Myocyte (in vitro differentiated cells): ENCODE measurements around the gene CHN1. TPM values are rescaled to one million over a fixed set of nuclear protein-coding genes. Genes with fewer than 3 reads are reported as not detected.

ENCODE experiments used
- DNase-seq: peaks from one replicate; pipeline ENCODE4 v3.0.0-alpha.2; 2012; ENCODE audit warnings: low read depth
- total RNA-seq: library from RNA; depleted of rRNA; stranded (reverse); fragments of >200 nt; gene quantifications from 2 replicates; pipeline ENCODE4 v1.2.3, GENCODE V29; 2014

The CHN1 gene
- total RNA-seq, 1 donor from 2014 or later = 43.0 TPM

DNA sequence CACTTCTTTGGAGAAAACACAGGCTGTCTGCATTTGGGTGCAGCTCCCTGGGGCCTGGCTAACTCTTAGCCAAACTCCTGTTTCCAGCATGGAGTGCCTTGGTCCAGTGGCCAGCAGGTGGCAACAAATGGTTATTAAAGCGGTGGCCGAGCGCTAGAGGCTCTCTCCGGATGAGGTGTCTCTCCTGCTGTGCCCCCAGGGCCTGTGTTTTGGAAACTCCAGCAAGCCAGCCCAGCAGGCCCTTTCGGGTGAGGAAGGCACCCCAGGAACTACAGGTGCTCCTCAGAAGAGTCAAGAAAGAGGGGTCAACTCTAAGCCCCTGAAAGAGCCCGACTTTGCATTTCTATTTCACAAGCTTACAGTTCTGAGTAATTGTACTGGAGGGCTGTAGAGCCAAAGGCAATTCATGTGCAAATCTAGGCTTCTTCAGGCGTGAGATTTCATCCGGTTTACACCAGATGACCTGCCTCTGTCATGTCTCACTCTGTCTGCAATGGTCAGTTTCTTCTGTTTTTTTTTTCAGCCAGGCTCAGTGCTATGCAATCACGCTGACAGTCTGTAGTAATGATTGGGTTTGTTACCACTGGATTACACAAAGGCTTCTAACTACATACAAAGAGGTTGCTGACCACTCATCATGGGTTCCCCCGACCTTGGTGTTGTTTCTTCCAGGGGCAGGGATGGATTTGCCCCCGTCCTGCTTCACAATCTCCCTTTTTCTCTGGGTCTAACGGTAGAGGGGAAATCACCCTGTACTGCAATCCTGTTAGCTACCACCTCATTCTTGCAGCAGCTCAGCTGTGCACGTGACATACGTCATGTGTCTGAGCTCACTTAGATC lies 233.3 kb downstream of the CHN1 start:
- peak; percentile 89 for DNase-seq

GRCh38 chr2:174771136-174771535 lies 234.0 kb downstream of the CHN1 start:
- no peak for DNase-seq

- no peak for DNase-seq
These were observed 236.6 kb downstream of the CHN1 start for GRCh38 chr2:174768557-174768956.

DNA sequence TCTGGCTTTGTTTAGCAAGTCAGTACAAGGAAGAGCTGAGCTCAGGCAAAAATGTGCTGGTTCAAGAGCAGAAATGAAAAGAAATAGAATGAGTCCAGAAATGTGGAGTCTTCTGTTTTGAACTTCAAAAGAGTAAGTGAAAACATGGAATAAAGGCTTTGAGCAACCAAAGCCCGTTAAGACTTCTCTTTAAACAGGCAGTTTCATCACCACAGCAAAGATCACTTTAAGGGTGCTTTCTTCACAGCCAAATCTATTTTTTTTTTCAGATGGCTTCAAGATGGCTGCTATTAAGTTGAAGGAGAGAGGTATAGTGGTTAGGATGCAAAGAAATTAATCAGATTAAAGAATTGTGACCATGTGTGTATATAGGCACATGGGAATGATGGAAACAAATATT lies 238.9 kb downstream of the CHN1 start:
- no peak for DNase-seq

DNA sequence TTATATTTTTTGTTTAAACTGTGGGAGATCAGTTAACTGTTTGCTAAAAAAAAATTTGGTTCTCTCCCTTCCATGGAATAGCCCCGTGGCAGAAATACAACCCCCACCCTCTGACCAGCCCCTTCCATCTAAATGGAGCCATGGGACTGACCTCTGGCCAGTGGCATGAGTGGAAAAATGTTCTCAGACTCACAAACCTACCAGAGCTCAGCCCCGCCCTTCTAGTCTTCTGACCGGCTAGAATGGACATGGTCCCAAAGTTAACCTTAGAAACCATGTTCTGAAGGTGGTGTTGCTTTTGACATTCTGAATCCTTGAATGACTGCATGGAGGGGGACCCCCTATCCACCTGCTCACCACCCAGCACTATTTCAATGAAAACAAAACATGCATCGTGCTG lies 239.6 kb downstream of the CHN1 start:
- DNase-seq = peak; percentile 87

DNA sequence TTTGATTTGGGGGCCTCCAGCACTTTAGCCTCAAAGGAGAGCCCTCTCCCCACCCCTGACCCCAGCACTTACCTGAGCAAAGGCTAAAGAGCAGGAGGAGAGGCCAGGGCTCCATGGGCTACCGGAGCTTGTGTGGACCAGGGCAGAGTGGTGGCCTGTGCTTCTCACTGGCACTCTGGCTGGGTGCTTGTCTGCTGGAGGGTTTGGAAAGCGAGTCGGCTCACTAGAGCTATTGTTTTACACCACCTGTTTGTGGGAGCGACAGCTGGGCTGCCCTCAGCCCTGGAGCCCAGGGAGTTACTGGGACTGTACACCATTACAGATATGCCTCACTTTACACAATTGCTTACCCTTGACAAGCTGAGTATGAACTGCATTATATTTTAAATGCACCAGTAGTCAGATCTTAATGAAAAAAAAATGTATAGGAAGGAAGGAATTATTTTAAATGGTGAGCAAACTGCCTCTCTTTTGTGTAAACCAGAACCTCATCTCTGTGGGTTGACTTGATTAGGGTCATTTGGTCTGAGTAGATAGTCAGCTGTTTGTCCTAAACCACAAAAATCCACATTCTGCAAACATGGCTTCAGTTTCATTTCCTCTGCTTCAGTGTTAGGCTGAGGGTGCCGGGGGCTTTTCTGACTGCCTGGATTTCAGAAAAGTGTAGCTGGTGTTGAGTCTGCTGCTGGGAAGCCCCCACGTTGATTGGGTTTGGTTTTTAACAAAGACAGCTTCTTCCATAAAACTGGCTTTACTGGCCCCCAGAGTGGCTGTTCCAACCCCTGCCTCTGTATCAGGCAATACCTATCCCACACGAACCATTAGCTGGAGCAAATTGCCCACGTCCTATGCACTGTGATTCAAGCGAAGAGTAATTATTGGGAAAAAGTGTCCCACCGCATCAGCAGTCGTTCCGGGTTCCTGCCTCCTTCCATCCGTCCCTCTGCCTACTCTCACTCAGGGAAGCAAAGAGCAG lies 240.6 kb downstream of the CHN1 start, which contains the start of gene CHRNA1:
TSS of gene CHRNA1 (minus strand) at position 193 of the 976 bp plus-strand sequence. CDS start at position 115, 78 bp downstream.
- DNase-seq = peak; percentile 97

- DNase-seq = peak; percentile 68
These were observed 241.4 kb downstream of the CHN1 start for GRCh38 chr2:174763780-174764179.

DNA sequence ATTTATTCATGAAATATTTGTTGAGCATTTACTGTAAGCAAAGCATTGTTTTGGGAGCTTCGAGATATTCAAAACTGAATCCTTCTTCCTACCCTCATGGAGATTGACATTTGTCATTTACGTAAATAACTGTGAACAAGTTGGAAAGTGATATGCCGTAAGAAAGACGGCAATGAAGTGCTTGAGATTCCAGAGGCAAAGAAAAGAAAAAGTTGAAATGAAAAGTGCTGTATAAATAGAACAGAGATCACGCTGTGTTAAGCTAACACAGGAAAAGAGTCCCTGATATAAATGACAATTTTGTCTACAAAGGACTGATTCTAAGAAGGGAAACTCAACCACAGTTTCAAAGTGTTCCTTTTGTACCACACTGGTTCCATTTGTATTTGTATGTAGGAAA lies 242.7 kb downstream of the CHN1 start:
- peak; percentile 43 for DNase-seq

GRCh38 chr2:174761837-174762236 lies 243.3 kb downstream of the CHN1 start:
- DNase-seq = peak; percentile 90

GRCh38 chr2:174760845-174761473 lies 244.2 kb downstream of the CHN1 start:
- peak; percentile 71 for DNase-seq

- DNase-seq = peak; percentile 85
These were observed 245.7 kb downstream of the CHN1 start for GRCh38 chr2:174759381-174760065.

GRCh38 chr2:174756743-174757142 lies 248.4 kb downstream of the CHN1 start:
- DNase-seq = no peak

- peak; percentile 67 for DNase-seq
These were observed 252.0 kb downstream of the CHN1 start for GRCh38 chr2:174753038-174753633.

DNA sequence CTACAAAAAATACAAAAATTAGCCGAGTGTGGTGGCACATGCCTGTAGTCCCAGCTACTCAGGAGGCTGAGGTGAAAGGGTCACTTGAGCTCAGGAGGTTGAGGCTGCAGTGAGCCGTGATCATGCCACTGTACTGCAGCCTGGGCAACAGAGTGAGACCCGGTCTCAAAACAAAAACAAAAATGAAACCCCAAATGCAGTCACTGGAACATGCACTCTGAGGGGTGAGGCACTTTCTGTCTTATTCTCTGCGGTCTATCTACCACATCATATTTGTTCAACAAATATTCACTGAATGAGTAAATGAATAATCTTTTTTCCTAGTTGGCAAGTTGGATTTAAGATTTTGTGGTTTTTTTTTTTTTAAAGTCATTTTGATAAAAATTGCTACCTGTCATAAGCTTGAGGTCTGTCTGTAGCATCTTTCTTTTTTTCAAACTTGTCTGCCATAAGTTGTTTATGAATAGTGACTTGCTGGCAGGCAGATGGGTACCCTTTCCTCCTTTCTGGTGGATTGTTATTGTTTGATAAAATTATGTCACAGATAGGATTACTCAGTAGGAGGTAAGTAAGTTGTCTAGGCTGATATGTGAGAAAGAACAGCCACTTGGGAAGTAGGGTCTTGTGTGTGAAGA lies 252.7 kb downstream of the CHN1 start:
- no peak for DNase-seq

GRCh38 chr2:174750923-174751441 lies 254.2 kb downstream of the CHN1 start:
- DNase-seq = no peak

DNA sequence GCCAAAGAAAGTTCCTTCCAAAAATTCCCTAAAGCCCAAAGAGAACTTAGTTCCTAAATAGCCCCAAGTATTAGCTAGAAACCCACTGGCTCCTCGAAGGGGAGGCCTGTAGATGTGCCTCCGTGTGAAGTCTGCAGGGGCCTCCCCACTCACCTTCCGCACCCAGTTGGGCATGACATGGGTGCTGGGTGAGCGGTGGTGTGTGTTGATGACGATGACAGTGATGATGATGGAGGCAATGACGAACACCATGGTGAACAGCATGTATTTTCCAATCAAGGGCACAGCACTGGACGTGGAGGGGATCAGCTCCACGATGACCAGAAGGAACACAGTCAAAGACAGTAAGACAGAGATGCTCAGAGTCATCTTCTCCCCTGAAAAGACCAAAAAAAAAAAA lies 255.4 kb downstream of the CHN1 start:
- DNase-seq = no peak

DNA sequence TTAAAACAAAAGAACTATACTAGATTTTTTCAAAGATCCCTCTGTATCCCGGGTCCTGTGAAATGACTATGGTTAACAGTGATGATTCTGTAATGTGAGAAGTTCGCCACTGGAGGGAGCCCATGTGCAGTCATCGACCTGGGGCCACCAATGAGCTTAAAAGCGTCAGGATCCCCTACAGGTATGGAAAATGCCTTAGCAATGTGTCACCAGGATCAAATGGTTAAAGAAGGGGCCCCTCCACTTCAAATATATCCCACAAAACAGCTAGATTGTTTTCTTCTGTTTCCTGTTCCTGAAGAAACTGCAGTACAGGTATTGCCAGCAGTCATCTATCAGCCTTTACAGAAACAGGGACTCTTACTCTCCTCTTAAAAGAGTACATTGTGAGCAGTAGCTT lies 256.2 kb downstream of the CHN1 start:
- DNase-seq = peak; percentile 70
